ENCODE data around the gene C4orf17. TPM values are rescaled to one million over a fixed set of nuclear protein-coding genes. Genes with fewer than 3 reads are reported as not detected.

C4orf17 gene
- total and polyA plus RNA-seq, 4 experiments from 2014 or later = not detected

- Mint-ChIP-seq H3K27me3 (peaks cover 14 to 16% of the 10 kb centered on the region in 2 donors), H3K4me3 (no peak overlapping the region), H3K27ac (no peak overlapping the region), H3K36me3 (no peaks in the 10 kb centered on the region), H3K4me1 (no peaks in the 10 kb centered on the region), H3K9me3 (no peaks in the 10 kb centered on the region)
- CTCF ChIA-PET (ENCODE audit: partially characterized antibody) = no interaction called here
- POLR2A ChIA-PET (ENCODE audit: partially characterized antibody) = no interaction called here
- Histone ChIP-seq H3K27ac (ENCODE audit: low read depth, low read length) (no peak overlapping the region), H3K36me3 (ENCODE audit: insufficient read depth, low read length) (no peaks in the 10 kb centered on the region), H3K4me3 (ENCODE audit: low read length in 2 of 2) (no peak overlapping the region), H3K9me3 (ENCODE audit: control insufficient read depth in 1 of 2, low read length in 2 of 2) (no peaks in the 10 kb centered on the region), H3K27me3 (ENCODE audit: insufficient read depth, low read length) (no peaks in the 10 kb centered on the region), H3K4me1 (ENCODE audit: insufficient read depth, low read length) (no peaks in the 10 kb centered on the region)
- no peak for DNase-seq
- intact Hi-C loops (cut with micrococcal nuclease) = no loop called here
Measured at GRCh38 chr4:99586322-99586721, 75.5 kb downstream of the C4orf17 start.

DNA sequence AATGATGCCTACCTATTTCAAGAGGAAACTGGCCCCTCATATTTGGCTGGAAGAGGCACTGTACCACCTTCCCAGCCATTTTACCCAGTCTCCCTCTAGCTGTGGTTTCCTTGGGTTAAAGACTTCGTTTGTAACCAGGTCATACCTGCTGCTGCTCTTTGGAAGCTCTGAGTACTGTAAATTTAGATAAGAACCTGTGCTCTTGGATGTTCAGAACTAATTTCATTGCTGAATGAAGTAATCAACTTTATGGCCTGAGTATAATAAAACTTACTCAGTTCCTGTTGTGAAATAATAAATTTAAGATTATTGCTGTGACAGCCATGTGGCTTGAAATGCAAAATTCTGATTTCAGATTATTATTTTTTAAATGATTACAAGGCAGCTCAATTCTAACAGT, 76.0 kb downstream of the C4orf17 start:
- no peaks in the 10 kb centered on the region for H3K36me3 ChIP-seq (ENCODE audit: insufficient read depth, low read length)
- no peak overlapping the region for H3K27ac Mint-ChIP-seq
- intact Hi-C loops (cut with micrococcal nuclease) = no loop called here
- ChIA-PET CTCF (ENCODE audit: partially characterized antibody) (no interaction called here), POLR2A (ENCODE audit: partially characterized antibody) (no interaction called here)
- H3K9me3 Mint-ChIP-seq = no peaks in the 10 kb centered on the region
- H3K27me3 Mint-ChIP-seq = peaks cover 11 to 14% of the 10 kb centered on the region in 2 donors
- H3K4me1 Mint-ChIP-seq = no peaks in the 10 kb centered on the region
- no peak overlapping the region for H3K4me3 Mint-ChIP-seq
- no peak for DNase-seq
- no peak overlapping the region for H3K4me3 ChIP-seq (ENCODE audit: low read length in 2 of 2)
- H3K27ac ChIP-seq (ENCODE audit: low read depth, low read length) = no peak overlapping the region
- no peaks in the 10 kb centered on the region for H3K27me3 ChIP-seq (ENCODE audit: insufficient read depth, low read length)
- H3K9me3 ChIP-seq (ENCODE audit: control insufficient read depth in 1 of 2, low read length in 2 of 2) = no peaks in the 10 kb centered on the region
- no peaks in the 10 kb centered on the region for H3K36me3 Mint-ChIP-seq
- H3K4me1 ChIP-seq (ENCODE audit: insufficient read depth, low read length) = no peaks in the 10 kb centered on the region

- H3K4me3 ChIP-seq (ENCODE audit: low read length in 2 of 2) = no peak overlapping the region
- no peaks in the 10 kb centered on the region for H3K9me3 Mint-ChIP-seq
- H3K4me3 Mint-ChIP-seq = no peak overlapping the region
- H3K36me3 ChIP-seq (ENCODE audit: insufficient read depth, low read length) = no peaks in the 10 kb centered on the region
- H3K27ac ChIP-seq (ENCODE audit: low read depth, low read length) = no peak overlapping the region
- ChIA-PET CTCF (ENCODE audit: partially characterized antibody) (no interaction called here), POLR2A (ENCODE audit: partially characterized antibody) (no interaction called here)
- H3K27me3 ChIP-seq (ENCODE audit: insufficient read depth, low read length) = no peaks in the 10 kb centered on the region
- no peaks in the 10 kb centered on the region for H3K9me3 ChIP-seq (ENCODE audit: control insufficient read depth in 1 of 2, low read length in 2 of 2)
- H3K27me3 Mint-ChIP-seq = peaks cover 7 to 10% of the 10 kb centered on the region in 2 donors
- intact Hi-C loops (cut with micrococcal nuclease) = no loop called here
- no peak for DNase-seq
- H3K4me1 ChIP-seq (ENCODE audit: insufficient read depth, low read length) = no peaks in the 10 kb centered on the region
- H3K36me3 Mint-ChIP-seq = no peaks in the 10 kb centered on the region
- no peak overlapping the region for H3K27ac Mint-ChIP-seq
- no peaks in the 10 kb centered on the region for H3K4me1 Mint-ChIP-seq
Measured at GRCh38 chr4:99587309-99587708, 76.5 kb downstream of the C4orf17 start.

- H3K27ac Mint-ChIP-seq = no peak overlapping the region
- no peak overlapping the region for H3K4me3 ChIP-seq (ENCODE audit: low read length in 2 of 2)
- H3K27ac ChIP-seq (ENCODE audit: low read depth, low read length) = no peak overlapping the region
- no peaks in the 10 kb centered on the region for H3K4me1 Mint-ChIP-seq
- no peaks in the 10 kb centered on the region for H3K27me3 ChIP-seq (ENCODE audit: insufficient read depth, low read length)
- ChIA-PET POLR2A (ENCODE audit: partially characterized antibody) (no interaction called here), CTCF (ENCODE audit: partially characterized antibody) (no interaction called here)
- intact Hi-C loops (cut with micrococcal nuclease) = no loop called here
- DNase-seq = no peak
- H3K36me3 ChIP-seq (ENCODE audit: insufficient read depth, low read length) = no peaks in the 10 kb centered on the region
- no peaks in the 10 kb centered on the region for H3K9me3 ChIP-seq (ENCODE audit: control insufficient read depth in 1 of 2, low read length in 2 of 2)
- H3K27me3 Mint-ChIP-seq = peaks cover 4 to 10% of the 10 kb centered on the region in 2 donors
- no peak overlapping the region for H3K4me3 Mint-ChIP-seq
- H3K36me3 Mint-ChIP-seq = no peaks in the 10 kb centered on the region
- H3K9me3 Mint-ChIP-seq = no peaks in the 10 kb centered on the region
- no peaks in the 10 kb centered on the region for H3K4me1 ChIP-seq (ENCODE audit: insufficient read depth, low read length)
Measured at GRCh38 chr4:99587803-99588202, 77.0 kb downstream of the C4orf17 start.

DNA sequence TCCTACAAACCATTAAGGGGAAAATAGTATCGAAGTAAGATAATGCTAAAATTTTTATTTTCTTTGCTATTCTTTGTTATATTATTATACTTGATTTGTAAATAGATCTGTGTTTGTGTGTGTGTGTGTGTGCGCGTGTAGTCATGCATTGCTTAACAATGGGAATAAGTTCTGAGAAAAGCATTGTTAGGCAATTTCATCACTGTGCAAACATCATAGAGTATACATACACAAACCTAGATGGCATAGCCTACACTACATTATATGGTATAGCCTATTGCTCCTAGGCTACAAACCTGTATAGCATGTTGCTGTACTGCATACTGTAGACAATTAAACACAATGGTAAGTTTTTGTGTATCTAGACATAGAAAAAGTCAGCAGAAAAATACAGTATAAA, 80.9 kb downstream of the C4orf17 start:
- Mint-ChIP-seq H3K9me3 (no peaks in the 10 kb centered on the region), H3K27me3 (peaks cover 0 to 2% of the 10 kb centered on the region in 2 donors), H3K4me1 (no peaks in the 10 kb centered on the region), H3K27ac (no peak overlapping the region), H3K4me3 (no peak overlapping the region), H3K36me3 (no peaks in the 10 kb centered on the region)
- Histone ChIP-seq H3K9me3 (ENCODE audit: control insufficient read depth in 1 of 2, low read length in 2 of 2) (no peaks in the 10 kb centered on the region), H3K36me3 (ENCODE audit: insufficient read depth, low read length) (no peaks in the 10 kb centered on the region), H3K27me3 (ENCODE audit: insufficient read depth, low read length) (no peaks in the 10 kb centered on the region), H3K4me1 (ENCODE audit: insufficient read depth, low read length) (no peaks in the 10 kb centered on the region), H3K4me3 (ENCODE audit: low read length in 2 of 2) (no peak overlapping the region), H3K27ac (ENCODE audit: low read depth, low read length) (no peak overlapping the region)
- ChIA-PET CTCF (ENCODE audit: partially characterized antibody) (no interaction called here), POLR2A (ENCODE audit: partially characterized antibody) (no interaction called here)
- DNase-seq = no peak
- intact Hi-C loops (cut with micrococcal nuclease) = no loop called here

Other genes with a start within 250 kb of the C4orf17 start
- not detected for gene ADH1A, start 220.0 kb upstream of the C4orf17 start, total RNA-seq
- not detected for gene ADH1A, start 220.0 kb upstream of the C4orf17 start, polyA plus RNA-seq
- gene ADH1B, start 189.6 kb upstream of the C4orf17 start, total RNA-seq = not detected
- gene ADH1B, start 189.6 kb upstream of the C4orf17 start, polyA plus RNA-seq = not detected
- not detected for gene ADH1C, start 158.3 kb upstream of the C4orf17 start, total RNA-seq
- gene ADH1C, start 158.3 kb upstream of the C4orf17 start, polyA plus RNA-seq = not detected
- not detected for gene ADH7, start 75.7 kb upstream of the C4orf17 start, total RNA-seq
- not detected for gene ADH7, start 75.7 kb upstream of the C4orf17 start, polyA plus RNA-seq
- gene TRMT10A, start 53.0 kb downstream of the C4orf17 start, total RNA-seq = 1 to 10 TPM; 5.4 to 5.7 TPM
- gene TRMT10A, start 53.0 kb downstream of the C4orf17 start, polyA plus RNA-seq = 1 to 10 TPM; 3.7 to 5.4 TPM
- gene MTTP, start 63.8 kb downstream of the C4orf17 start, total RNA-seq = under 1 TPM in 1 of 2 experiments, not detected in 1; 0.67 TPM
- gene MTTP, start 63.8 kb downstream of the C4orf17 start, polyA plus RNA-seq = not detected
- gene C4orf54, start 146.8 kb downstream of the C4orf17 start, total RNA-seq = not detected
- not detected for gene C4orf54, start 146.8 kb downstream of the C4orf17 start, polyA plus RNA-seq

All from CD4-positive, alpha-beta memory T cell (primary cell).